DND-41 (cell line): ENCODE data around the gene BUB1.
"Not testable (repeated sequence)": the region's sequence is repeated elsewhere in the genome, so short reads cannot be mapped to it uniquely, and the experiment has no call there.

ENCODE experiments used
- ATAC-seq: fragments of 200-7000 bp; cut with Tn5 transposase; 3 replicates; pipeline ENCODE4 v1.9.1; 2021; ENCODE audit warnings: low read depth; ENCODE audit not compliant: insufficient read depth
- DNase-seq: peaks from one replicate; pipeline ENCODE4 v3.0.0-alpha.2; 2020
- H2AFZ ChIP-seq: 2 replicates; pipeline ENCODE4 v1.6.0; 2012; ENCODE audit warnings: low read depth, low read length
- H3K27ac ChIP-seq: 2 replicates; pipeline ENCODE4 v1.5.1; 2012; ENCODE audit warnings: low read length, inconsistent platforms
- H3K27me3 ChIP-seq: fragments of 200-600 bp; sonication (generic); 2 replicates; pipeline ENCODE4 v1.6.0; 2012; ENCODE audit warnings: low read length, mild to moderate bottlenecking, inconsistent platforms; ENCODE audit not compliant: insufficient read depth, poor library complexity
- H3K36me3 ChIP-seq: 2 replicates; pipeline ENCODE4 v1.5.1; 2012; ENCODE audit warnings: low read length, inconsistent platforms; ENCODE audit not compliant: insufficient read depth
- H3K4me1 ChIP-seq: 2 replicates; pipeline ENCODE4 v1.5.1; 2012; ENCODE audit warnings: mild to moderate bottlenecking, low read length; ENCODE audit not compliant: insufficient read depth
- H3K4me2 ChIP-seq: 2 replicates; pipeline ENCODE4 v1.6.0; 2012; ENCODE audit warnings: mild to moderate bottlenecking, moderate library complexity, low read length, inconsistent platforms; ENCODE audit not compliant: insufficient read depth
- H3K4me3 ChIP-seq, 2 experiments: fragments of 200-600 bp in 1 of 2; shearing (Covaris generic) in 1 of 2; 2 replicates each; pipeline ENCODE4 v1.5.1; 2012 to 2016; ENCODE audit warnings: inconsistent platforms in 2 of 2, low read length in 2 of 2, mild to moderate bottlenecking in 2 of 2, low read depth in 1 of 2, moderate library complexity in 1 of 2
- H3K79me2 ChIP-seq: 2 replicates; pipeline ENCODE4 v1.6.0; 2012; ENCODE audit warnings: low read length, inconsistent platforms; ENCODE audit not compliant: insufficient read depth
- H3K9ac ChIP-seq: 2 replicates; pipeline ENCODE4 v1.6.0; 2012; ENCODE audit warnings: low read depth, mild to moderate bottlenecking, inconsistent platforms, low read length, moderate library complexity
- H3K9me3 ChIP-seq: 2 replicates; pipeline ENCODE4 v1.5.1; 2012; ENCODE audit warnings: low read length, moderate library complexity, mild to moderate bottlenecking, inconsistent platforms; ENCODE audit not compliant: insufficient read depth, severe bottlenecking
- H4K20me1 ChIP-seq: 2 replicates; pipeline ENCODE4 v1.6.0; 2012; ENCODE audit warnings: low read length; ENCODE audit not compliant: insufficient read depth
- EZH2 ChIP-seq: IDR thresholded peaks from 3 replicates; pipeline ENCODE4 v1.6.1; 2012; ENCODE audit warnings: borderline replicate concordance, low read depth, mild to moderate bottlenecking, moderate library complexity, low read length, inconsistent platforms; ENCODE audit not compliant: severe bottlenecking
- TF ChIP-seq, protein P1 (sequence below): IDR thresholded peaks from 2 replicates; pipeline ENCODE4 v1.5.1; 2012; ENCODE audit warnings: borderline replicate concordance, low read length, moderate library complexity, mild to moderate bottlenecking; ENCODE audit not compliant: poor library complexity, severe bottlenecking; ENCODE audit errors: extremely low read depth

The BUB1 gene

GRCh38 chr2:110638952-110639695 is 38.7 kb downstream of the BUB1 start:
- Histone ChIP-seq H3K4me1 (no peaks in the 10 kb centered on the region), H3K27me3 (no peaks in the 10 kb centered on the region), H3K9ac (no peak overlapping the region), H3K36me3 (peaks cover 89% of the 10 kb centered on the region), H3K27ac (no peak overlapping the region), H4K20me1 (0 out of 2 replicates have a peak, but pooled peaks cover 7% of the 10 kb centered on the region), H3K4me2 (no peak overlapping the region), H3K9me3 (no peaks in the 10 kb centered on the region), H3K4me3 (no peak overlapping the region), H3K79me2 (peaks cover 19% of the 10 kb centered on the region), H2AFZ (no peak overlapping the region)
- DNase-seq (no peak), ATAC-seq (no peak)
- TF ChIP-seq EZH2 = no peak
- TF ChIP-seq, protein P1, sequence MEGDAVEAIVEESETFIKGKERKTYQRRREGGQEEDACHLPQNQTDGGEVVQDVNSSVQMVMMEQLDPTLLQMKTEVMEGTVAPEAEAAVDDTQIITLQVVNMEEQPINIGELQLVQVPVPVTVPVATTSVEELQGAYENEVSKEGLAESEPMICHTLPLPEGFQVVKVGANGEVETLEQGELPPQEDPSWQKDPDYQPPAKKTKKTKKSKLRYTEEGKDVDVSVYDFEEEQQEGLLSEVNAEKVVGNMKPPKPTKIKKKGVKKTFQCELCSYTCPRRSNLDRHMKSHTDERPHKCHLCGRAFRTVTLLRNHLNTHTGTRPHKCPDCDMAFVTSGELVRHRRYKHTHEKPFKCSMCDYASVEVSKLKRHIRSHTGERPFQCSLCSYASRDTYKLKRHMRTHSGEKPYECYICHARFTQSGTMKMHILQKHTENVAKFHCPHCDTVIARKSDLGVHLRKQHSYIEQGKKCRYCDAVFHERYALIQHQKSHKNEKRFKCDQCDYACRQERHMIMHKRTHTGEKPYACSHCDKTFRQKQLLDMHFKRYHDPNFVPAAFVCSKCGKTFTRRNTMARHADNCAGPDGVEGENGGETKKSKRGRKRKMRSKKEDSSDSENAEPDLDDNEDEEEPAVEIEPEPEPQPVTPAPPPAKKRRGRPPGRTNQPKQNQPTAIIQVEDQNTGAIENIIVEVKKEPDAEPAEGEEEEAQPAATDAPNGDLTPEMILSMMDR = no peak

DNA sequence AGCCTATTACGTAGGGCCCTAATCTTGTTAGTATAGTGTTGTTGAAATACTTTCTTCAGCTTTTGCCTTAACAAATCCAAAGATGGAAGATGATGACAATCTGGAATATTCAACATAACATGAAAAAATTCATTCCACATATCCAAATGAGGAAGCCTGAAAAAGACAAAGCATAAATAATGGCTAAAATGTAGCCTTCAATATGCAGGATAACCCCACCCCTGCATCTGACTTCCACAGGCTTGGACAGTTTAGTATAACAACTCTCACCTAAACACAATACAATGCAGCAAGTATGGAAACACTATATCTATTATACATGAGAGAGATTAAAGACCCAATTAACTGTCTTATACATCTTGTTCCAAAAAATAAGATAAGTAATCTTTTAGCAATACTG is 39.9 kb downstream of the BUB1 start:
- Histone ChIP-seq H2AFZ (no peak overlapping the region), H4K20me1 (0 out of 2 replicates have a peak, but pooled peaks cover 5% of the 10 kb centered on the region), H3K4me2 (no peak overlapping the region), H3K4me1 (no peaks in the 10 kb centered on the region), H3K27ac (no peak overlapping the region), H3K79me2 (peaks cover 7% of the 10 kb centered on the region), H3K9me3 (no peaks in the 10 kb centered on the region), H3K36me3 (peaks cover 77% of the 10 kb centered on the region), H3K4me3 (no peak overlapping the region), H3K27me3 (no peaks in the 10 kb centered on the region), H3K9ac (no peak overlapping the region)
- no peak for ATAC-seq
- TF ChIP-seq, protein P1 = no peak
- TF ChIP-seq EZH2 = no peak
- DNase-seq = no peak

GRCh38 chr2:110637093-110637492 is 40.8 kb downstream of the BUB1 start:
- ATAC-seq (no peak), DNase-seq (no peak)
- H3K27ac ChIP-seq = no peak overlapping the region
- no peaks in the 10 kb centered on the region for H3K4me1 ChIP-seq
- H3K9me3 ChIP-seq = no peaks in the 10 kb centered on the region
- H2AFZ ChIP-seq = no peak overlapping the region
- TF ChIP-seq, protein P1 = no peak
- H3K9ac ChIP-seq = no peak overlapping the region
- no peaks in the 10 kb centered on the region for H3K79me2 ChIP-seq
- no peak overlapping the region for H3K4me3 ChIP-seq
- H4K20me1 ChIP-seq = 0 out of 2 replicates have a peak, but pooled peaks cover 2% of the 10 kb centered on the region
- peaks cover 68% of the 10 kb centered on the region for H3K36me3 ChIP-seq
- H3K27me3 ChIP-seq = no peaks in the 10 kb centered on the region
- no peak overlapping the region for H3K4me2 ChIP-seq

DNA sequence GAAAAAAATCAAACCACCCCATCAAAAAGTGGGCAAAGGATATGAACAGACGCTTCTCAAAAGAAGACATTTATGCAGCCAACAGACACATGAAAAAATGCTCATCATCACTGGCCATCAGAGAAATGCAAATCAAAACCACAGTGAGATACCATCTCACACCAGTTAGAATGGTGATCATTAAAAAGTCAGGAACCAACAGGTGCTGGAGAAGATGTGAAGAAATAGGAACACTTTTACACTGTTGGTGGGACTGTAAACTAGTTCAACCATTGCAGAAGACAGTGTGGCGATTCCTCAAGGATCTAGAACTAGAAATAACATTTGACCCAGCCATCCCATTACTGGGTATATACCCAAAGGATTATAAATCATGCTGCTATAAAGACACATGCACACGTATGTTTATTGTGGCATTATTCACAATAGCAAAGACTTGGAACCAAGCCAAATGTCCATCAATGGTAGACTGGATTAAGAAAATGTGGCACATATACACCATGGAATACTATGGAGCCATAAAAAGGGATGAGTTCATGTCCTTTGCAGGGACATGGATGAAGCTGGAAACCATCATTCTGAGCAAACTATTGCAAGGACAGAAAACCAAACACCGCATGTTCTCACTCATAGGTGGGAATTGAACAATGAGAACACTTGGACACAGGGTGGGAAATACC is 41.8 kb downstream of the BUB1 start:
- H3K9ac ChIP-seq, H2AFZ ChIP-seq, ATAC-seq, H3K4me1 ChIP-seq, DNase-seq, H3K4me2 ChIP-seq, H3K27ac ChIP-seq, H3K27me3 ChIP-seq, H4K20me1 ChIP-seq, H3K4me3 ChIP-seq, H3K79me2 ChIP-seq, H3K9me3 ChIP-seq: not testable (repeated sequence)
- peaks cover 58% of the 10 kb centered on the region for H3K36me3 ChIP-seq

- ATAC-seq, H3K4me3 ChIP-seq, H3K36me3 ChIP-seq: not testable (repeated sequence)
Observed at GRCh38 chr2:110627348-110627747, 50.5 kb downstream of the BUB1 start.

More at GRCh38 chr2:110627348-110627747, 50.5 kb downstream of the BUB1 start:
- not testable (repeated sequence) for H4K20me1 ChIP-seq, H3K4me2 ChIP-seq, H2AFZ ChIP-seq, H3K27me3 ChIP-seq, H3K9ac ChIP-seq, H3K79me2 ChIP-seq, H3K9me3 ChIP-seq, H3K27ac ChIP-seq, H3K4me1 ChIP-seq, DNase-seq
